NCI-H69 (cell line): Measurements from ENCODE around the gene ABCB8.
"Not testable (repeated sequence)": the region's sequence is repeated elsewhere in the genome, so short reads cannot be mapped to it uniquely, and the experiment has no call there.

Experiments
- DNase-seq: peaks from one replicate; lab custom pipeline; 2025; lab: John Stamatoyannopoulos, UW

Gene ABCB8

DNA sequence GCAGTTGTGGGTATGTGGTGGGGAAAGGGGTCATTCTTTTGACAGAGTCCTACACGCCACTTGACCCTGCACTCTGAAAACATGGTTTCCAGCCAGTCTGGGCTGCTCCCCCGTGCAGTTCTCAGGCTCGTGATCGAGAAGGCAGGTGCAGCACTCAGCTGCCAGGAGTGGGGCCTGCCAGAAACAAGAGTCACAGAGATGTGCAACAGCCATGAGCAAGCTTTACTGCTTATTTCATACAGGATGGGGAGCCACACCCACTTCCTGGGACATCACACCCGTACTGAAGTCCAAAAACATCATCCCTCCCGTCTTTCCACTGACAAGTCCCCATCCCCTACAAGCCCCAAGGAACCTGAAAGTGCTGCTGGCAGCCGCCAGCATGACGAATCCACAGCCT, 13.3 kb upstream of the ABCB8 start:
- DNase-seq = no peak

DNA sequence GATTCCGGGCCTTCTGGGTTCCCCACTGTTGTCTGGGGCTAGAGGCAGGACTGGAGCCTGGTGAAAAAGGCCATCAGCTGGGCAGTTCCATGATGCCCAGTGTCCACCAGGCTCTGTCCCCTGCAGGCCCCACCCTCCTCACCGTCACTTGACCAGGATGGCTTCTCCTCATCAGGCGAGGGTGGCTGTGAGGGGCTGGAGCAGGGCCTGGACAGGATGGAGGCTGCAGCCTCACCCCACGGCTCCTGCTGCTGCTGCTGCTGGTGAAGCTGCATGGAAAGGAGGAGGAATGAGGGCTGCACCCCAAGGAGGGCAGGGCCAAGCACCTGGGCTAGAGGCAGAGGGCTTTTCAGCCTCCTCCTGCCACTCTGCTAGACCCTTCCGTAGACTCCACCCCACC, 12.3 kb upstream of the ABCB8 start:
- DNase-seq = no peak

- no peak for DNase-seq
Observed at GRCh38 chr7:151016505-151016904, 11.7 kb upstream of the ABCB8 start.

DNA sequence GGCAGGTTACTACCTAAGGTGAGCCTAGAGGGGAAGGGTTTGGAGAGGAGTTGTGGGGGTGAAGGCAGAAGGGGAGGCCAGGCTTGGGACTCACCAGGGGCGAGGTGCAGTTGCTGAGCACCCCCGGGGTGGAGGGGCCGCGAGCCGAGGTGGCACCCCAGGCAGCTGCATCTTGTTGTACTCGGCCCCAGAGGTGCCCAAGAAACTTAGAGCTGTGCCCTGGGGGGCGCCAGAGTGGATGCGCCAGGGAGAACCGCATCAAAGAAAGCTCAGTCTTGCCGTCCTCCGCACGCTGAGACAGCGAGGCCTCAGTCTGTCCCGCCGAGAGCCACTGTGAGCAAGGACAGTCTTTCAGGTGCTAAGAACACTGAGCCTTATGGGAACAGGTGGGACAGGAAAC, 11.3 kb upstream of the ABCB8 start:
- no peak for DNase-seq

DNA sequence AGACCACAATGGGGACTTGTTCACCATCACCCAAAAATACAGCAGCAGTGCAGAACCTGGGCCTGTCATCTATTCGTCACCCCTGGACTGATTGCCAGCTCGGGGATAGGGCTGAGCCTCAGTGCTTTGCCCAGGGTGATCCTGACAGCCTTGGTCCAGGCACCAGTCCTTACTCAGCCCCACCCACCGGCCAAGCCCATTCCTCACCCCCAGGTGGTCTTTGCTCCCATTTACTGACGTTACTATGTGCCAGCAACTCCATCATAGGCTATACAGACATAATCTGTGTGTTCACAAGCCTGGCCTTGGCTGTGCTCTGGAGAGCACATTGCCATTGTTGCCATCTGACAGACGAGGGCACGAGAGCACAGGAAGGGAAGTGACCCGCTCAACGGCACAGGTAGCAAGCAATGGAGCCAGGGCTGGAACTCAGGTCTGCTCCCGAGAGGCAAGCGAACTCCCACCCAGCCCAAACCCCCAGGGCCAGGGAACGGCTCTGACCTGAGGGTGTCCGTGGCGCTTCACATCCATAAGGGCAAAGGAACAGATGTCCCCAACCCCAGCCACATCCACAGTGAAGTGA, 10.8 kb upstream of the ABCB8 start:
- DNase-seq = peak; percentile 29

GRCh38 chr7:151017953-151018420, 10.3 kb upstream of the ABCB8 start:
- DNase-seq = peak; percentile 86

DNA sequence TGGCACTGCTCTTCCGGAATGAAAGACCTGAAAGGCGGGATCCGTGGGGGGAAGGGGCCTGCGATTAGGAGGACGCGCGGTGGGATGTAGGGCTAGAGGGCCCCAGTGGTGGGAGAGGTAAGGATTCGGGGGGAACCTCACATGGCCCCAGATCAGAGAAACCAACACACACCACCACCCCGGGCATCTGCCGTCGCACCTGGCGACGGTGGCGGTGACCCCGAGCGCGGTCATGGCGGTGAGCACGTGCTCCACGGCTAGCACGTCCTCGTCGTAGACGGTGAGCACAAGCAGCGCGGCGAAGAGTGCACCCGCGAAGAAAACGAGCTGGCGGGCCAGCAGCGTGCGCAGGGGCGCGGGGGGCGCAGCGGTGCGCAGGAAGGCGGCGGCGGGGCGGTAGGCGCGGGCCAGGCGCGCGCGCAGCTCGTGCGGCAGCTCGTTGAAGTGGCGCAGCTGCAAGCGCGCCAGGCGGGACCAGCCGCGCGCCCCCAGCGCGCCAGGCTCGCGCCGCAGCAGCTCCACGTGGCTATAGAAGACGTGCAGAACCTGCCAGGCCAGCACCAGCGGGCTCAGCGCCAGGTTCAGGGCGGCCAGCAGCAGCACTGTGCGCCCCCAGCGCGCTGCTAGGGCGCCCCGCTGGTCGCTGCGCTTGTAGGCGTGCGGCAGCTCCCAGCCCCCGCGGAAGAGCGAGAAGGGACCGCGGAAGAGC, 9.7 kb upstream of the ABCB8 start:
- peak; percentile 81 for DNase-seq

- no peak for DNase-seq
Observed at GRCh38 chr7:151019130-151019447, 9.2 kb upstream of the ABCB8 start.

GRCh38 chr7:151020231-151020630, 8.0 kb upstream of the ABCB8 start:
- peak; percentile 15 for DNase-seq

DNA sequence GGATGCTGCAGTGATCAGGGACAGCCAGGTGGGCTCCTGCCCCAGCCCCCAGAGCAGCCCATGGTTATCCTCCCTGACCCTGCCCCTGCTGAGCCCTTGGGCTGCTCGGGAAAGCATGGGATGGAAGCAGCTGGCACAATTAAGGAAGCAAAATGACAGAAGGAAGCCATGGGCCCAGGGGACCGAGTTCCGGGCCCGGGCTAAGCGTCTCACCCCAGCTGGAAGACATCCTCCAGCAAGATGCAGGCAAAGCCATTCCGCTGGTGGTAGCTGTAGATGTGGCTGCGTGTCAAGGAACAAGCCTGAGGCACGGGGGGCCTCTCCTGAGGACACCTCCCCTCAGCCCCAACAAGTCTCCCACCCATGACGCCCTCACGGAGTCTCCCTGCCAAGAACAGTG, 5.0 kb upstream of the ABCB8 start:
- no peak for DNase-seq

GRCh38 chr7:151024435-151025056, 3.7 kb upstream of the ABCB8 start, which contains the start of gene ATG9B:
TSS of gene ATG9B (minus strand) at chr7:151024494. CDS start at chr7:151024423, 71 bp downstream.
- peak; percentile 28 for DNase-seq

GRCh38 chr7:151025924-151026671, 2.2 kb upstream of the ABCB8 start:
- no peak for DNase-seq

GRCh38 chr7:151026771-151027727, 1.2 kb upstream of the ABCB8 start:
- peak; percentile 43 for DNase-seq

GRCh38 chr7:151027728-151028130, 521 bp upstream of the ABCB8 start:
- not testable (repeated sequence) for DNase-seq

GRCh38 chr7:151028948-151029501, 775 bp downstream of the ABCB8 start:
- no peak for DNase-seq

- no peak for DNase-seq
Observed at GRCh38 chr7:151031011-151031410, 2.8 kb downstream of the ABCB8 start.

- DNase-seq = no peak
Observed at GRCh38 chr7:151032936-151033863, 5.0 kb downstream of the ABCB8 start.

DNA sequence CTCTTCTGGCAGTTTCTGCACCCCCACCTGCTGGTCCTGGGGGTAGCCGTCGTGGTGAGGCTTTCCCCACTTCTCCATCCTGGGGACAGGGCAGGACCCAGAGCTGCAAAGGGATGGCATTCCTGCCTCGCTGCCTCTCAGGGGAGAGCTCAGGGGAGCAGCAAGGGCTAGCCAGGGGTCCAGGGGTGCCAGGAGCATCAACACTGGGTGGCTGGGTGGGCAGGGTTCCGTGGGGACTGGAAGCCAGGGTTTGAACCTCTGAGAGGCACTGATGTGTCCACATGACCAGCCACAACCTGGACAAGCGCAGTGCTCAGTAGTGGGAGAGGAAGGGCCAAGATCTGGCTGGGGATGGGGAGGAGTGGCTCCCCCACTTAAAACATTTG, 5.6 kb downstream of the ABCB8 start:
- DNase-seq = no peak

DNA sequence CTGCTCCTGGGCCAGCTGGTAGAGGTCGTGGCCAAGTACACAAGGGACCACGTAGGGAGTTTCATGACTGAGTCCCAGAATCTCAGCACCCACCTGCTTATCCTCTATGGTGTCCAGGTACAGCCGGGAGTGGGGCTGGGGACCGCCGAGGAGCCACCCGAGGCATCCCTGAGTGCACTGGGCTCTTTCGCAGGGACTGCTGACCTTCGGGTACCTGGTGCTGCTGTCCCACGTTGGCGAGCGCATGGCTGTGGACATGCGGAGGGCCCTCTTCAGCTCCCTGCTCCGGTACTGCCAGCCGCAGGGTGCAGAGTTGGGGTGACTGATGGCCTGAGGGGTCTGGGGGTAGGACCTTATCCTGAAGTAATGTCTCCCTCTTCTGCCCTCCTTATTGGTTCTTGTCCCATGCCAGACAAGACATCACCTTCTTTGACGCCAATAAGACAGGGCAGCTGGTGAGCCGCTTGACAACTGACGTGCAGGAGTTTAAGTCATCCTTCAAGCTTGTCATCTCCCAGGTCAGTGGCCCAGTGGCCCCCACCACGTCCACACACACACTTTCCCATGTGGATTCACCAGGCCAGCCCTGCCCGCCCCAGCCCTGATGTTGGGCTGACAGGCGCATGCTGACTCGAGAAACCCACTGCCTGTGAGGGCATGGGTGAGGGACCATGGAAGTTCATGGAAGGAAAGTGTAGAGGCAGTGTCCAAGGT, 6.2 kb downstream of the ABCB8 start:
- DNase-seq = no peak
